Skeletal muscle tissue (tissue), 4 donors: ENCODE results near the gene NSFL1C. TPM values are rescaled to one million over a fixed set of nuclear protein-coding genes. Genes with fewer than 3 reads are reported as not detected.

Source experiments
- H3K27ac ChIP-seq: one replicate; pipeline ENCODE4 v1.7.0; 2013; ENCODE audit warnings: mild to moderate bottlenecking, low read depth, low read length, inconsistent platforms
- H3K27me3 ChIP-seq, 3 donors: one replicate each; pipeline ENCODE4 v1.7.0; 2013; ENCODE audit warnings: low read length in 3 of 3; ENCODE audit not compliant: control insufficient read depth in 3 of 3, insufficient read depth in 3 of 3
- H3K36me3 ChIP-seq, 3 donors: one replicate each; pipeline ENCODE4 v1.7.0; 2013; ENCODE audit warnings: low read length in 3 of 3; ENCODE audit not compliant: control insufficient read depth in 3 of 3, insufficient read depth in 3 of 3
- H3K4me1 ChIP-seq, 3 donors: one replicate each; pipeline ENCODE4 v1.7.0; 2013; ENCODE audit warnings: low read length in 3 of 3, mild to moderate bottlenecking in 3 of 3; ENCODE audit not compliant: control insufficient read depth in 3 of 3, insufficient read depth in 3 of 3
- H3K4me3 ChIP-seq, 3 donors: one replicate each; pipeline ENCODE4 v1.7.0; 2013; ENCODE audit warnings: low read length in 3 of 3
- H3K9ac ChIP-seq, 3 donors: one replicate each; pipeline ENCODE4 v1.7.0; 2013; ENCODE audit warnings: low read length in 3 of 3, mild to moderate bottlenecking in 3 of 3, moderate library complexity in 2 of 3, low read depth in 1 of 3
- H3K9me3 ChIP-seq, 3 donors: one replicate each; pipeline ENCODE4 v1.7.0; 2013; ENCODE audit warnings: low read length in 3 of 3; ENCODE audit not compliant: control insufficient read depth in 3 of 3
- total RNA-seq: library from RNA; depleted of rRNA; stranded (reverse); fragments of >200 nt; gene quantifications from one replicate; pipeline ENCODE4 v1.2.3, GENCODE V29; 2014
- donor health status: Osteomylitis.

NSFL1C gene
- total RNA-seq, 1 donor from 2014 or later = 28.7 TPM

DNA sequence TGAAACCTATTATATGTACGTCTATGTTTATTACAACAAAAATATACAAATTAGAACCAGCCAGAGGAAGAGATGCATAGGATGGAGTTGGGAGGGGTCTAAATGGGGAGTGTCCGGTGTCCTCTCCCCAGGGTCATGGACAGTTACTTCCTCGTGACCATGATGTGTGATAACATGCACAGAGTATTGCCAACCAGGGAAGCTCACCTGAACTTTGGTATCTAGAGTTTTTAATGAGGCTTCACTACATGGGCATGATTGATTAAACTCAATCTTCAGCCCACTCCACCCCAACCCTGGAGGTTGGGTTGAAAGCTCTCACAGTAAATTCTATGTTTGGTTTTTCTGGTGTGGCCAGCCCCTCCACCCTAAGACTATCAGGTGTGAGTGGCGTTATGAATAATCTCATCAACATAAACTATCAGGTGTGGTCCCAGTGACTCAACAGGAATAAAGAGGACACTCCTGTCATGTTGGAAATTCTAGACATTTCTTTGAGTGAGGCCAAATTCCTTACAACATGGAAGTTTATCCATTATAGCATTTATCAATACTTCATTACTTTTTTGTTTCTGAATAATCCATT, 37.4 kb downstream of the NSFL1C start:
- H3K27ac ChIP-seq = no peak overlapping the region
- H3K4me3 ChIP-seq = no peak overlapping the region
- H3K4me1 ChIP-seq = no peaks in the 10 kb centered on the region
- peaks cover 0 to 7% (median 3%) of the 10 kb centered on the region in 3 donors for H3K36me3 ChIP-seq
- no peaks in the 10 kb centered on the region for H3K9me3 ChIP-seq
- H3K27me3 ChIP-seq = peaks cover 0 to 2% (median 0%) of the 10 kb centered on the region in 3 donors
- H3K9ac ChIP-seq = no peak overlapping the region

- Histone ChIP-seq H3K36me3 (no peaks in the 10 kb centered on the region), H3K27me3 (peaks cover 0 to 3% (median 2%) of the 10 kb centered on the region in 3 donors), H3K9me3 (no peaks in the 10 kb centered on the region), H3K27ac (no peak overlapping the region), H3K4me3 (no peak overlapping the region), H3K4me1 (no peaks in the 10 kb centered on the region), H3K9ac (no peak overlapping the region)
Measured at GRCh38 chr20:1427457-1428054, 39.1 kb downstream of the NSFL1C start.

DNA sequence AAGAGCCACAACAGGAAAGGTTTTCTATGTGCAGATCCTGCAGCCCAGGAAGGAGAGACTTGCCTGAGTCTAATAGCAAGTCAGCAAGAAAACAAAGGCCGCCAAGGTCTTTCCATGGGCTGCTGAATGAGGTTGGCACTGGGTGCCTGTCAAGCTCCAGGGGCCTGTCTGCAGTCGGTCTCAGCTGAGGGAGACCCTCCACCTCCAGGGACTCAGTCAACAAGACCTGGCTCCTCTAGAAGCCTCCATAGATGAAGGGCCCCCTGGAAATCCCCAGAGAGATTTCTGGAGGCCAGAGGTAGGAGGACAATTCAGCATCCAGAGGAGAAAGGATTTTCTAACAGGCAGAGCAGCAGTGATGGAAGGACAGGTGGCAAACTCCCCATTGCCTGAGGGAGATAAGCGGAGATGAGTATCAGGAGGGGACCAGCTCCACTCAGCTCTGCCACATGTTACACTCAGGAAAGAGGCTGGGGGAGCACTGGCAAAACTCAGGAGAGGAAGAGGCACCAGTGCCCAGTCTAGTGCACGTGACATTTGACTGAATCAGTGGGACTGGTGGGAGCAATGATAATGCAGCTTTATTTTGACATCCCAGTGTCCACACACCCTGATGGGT, 40.3 kb downstream of the NSFL1C start:
- no peaks in the 10 kb centered on the region for H3K9me3 ChIP-seq
- H3K9ac ChIP-seq = no peak overlapping the region
- H3K4me1 ChIP-seq = no peaks in the 10 kb centered on the region
- H3K27me3 ChIP-seq = peaks cover 2 to 3% (median 2%) of the 10 kb centered on the region in 3 donors
- H3K27ac ChIP-seq = no peak overlapping the region
- no peaks in the 10 kb centered on the region for H3K36me3 ChIP-seq
- H3K4me3 ChIP-seq = no peak overlapping the region

DNA sequence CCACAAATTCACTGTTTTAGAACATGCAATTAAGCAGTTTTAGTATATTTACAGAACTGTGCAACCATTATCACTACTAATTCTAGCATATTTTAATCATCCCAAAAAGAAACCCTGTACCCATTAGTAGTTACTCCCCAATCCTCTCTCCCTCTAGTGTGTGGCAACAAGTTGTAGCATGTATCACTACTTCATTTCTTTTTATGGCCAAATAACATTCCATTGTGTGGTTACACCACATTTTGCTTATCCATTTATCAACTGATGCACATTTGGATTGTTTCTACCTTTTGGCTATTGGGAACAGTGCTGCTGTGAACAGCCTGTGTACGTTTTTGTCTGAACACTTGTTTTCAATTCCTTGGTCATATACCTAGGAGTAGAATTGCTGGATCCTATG, 42.3 kb downstream of the NSFL1C start:
- H3K9ac ChIP-seq = no peak overlapping the region
- H3K4me1 ChIP-seq = no peaks in the 10 kb centered on the region
- peaks cover 2 to 3% (median 2%) of the 10 kb centered on the region in 3 donors for H3K27me3 ChIP-seq
- H3K9me3 ChIP-seq = peaks cover 3 to 5% (median 3%) of the 10 kb centered on the region in 3 donors
- no peaks in the 10 kb centered on the region for H3K36me3 ChIP-seq
- no peak overlapping the region for H3K27ac ChIP-seq
- no peak overlapping the region for H3K4me3 ChIP-seq

DNA sequence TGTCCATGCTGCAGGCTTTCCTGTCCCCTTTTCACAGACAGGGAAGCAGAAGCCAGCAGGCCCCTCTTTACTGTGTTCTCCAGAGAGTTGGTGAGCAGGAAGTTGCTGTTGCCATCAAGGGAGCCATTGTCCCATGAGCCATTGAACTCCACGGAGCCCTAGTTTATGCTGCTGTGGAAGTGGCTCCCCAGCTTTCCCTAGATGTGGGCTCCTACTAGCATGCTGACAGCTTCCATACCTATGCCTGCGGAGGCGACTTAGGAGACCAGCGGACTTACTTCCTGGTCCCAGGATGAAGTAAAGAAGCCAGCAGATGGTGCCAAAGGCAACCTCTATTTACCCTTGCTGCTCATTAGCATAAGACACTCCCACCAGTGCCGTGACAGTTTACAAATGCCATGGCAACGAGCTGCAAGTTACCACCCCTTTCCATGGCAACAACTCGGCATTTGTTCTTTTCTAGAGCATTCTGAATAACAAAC, 43.0 kb downstream of the NSFL1C start:
- Histone ChIP-seq H3K4me3 (no peak overlapping the region), H3K4me1 (no peaks in the 10 kb centered on the region), H3K36me3 (no peaks in the 10 kb centered on the region), H3K9me3 (peaks cover 3 to 5% (median 3%) of the 10 kb centered on the region in 3 donors), H3K27ac (no peak overlapping the region), H3K27me3 (peaks cover 2 to 3% (median 2%) of the 10 kb centered on the region in 3 donors), H3K9ac (no peak overlapping the region)

DNA sequence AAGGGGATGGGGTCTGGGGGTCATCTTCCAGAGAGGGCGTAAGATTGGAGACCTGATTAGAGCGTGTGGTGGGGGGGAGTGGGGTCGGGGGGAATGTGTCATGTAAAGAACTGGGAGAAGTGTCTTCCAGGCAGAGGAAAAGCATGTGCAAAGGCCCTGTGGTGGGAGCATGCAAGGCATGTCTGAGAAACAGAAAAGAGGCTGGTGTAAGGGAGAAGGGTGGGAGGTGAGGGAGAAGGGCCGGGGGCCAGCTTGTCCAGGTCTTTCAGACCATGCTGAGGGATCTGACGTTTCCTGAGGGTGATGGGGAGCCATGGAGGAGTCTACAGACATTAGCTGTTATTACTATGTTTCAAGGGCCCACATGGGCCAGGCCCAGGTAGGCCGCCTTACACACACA, 43.4 kb downstream of the NSFL1C start:
- Histone ChIP-seq H3K9ac (no peak overlapping the region), H3K27me3 (peaks cover 2 to 3% (median 2%) of the 10 kb centered on the region in 3 donors), H3K36me3 (no peaks in the 10 kb centered on the region), H3K4me3 (no peak overlapping the region), H3K27ac (no peak overlapping the region), H3K4me1 (no peaks in the 10 kb centered on the region), H3K9me3 (peaks cover 3 to 5% (median 3%) of the 10 kb centered on the region in 3 donors)

DNA sequence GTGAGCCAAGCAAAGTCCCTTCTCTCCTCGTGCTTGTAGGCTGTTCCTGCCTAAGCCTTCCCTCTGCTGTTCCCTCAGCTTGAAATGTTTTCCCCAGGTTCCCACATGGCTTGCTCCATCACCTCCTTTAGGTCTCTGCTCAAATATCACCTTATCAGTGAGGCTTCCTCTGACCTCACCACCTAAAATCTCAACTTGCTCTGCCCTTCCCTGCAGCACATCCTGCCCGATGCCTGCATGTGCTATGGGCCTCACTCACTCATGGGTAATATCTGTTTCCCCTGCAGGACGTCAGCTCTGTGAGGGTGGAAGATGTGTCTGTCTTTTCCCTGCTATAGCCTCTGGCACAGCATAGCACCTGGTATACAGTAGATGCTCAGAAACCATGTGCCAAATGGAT, 43.9 kb downstream of the NSFL1C start:
- Histone ChIP-seq H3K9me3 (peaks cover 3 to 5% (median 3%) of the 10 kb centered on the region in 3 donors), H3K27ac (no peak overlapping the region), H3K36me3 (no peaks in the 10 kb centered on the region)

GRCh38 chr20:1420066-1420465, 46.6 kb downstream of the NSFL1C start:
- peaks cover 3 to 5% (median 3%) of the 10 kb centered on the region in 3 donors for H3K9me3 ChIP-seq
- no peak overlapping the region for H3K4me3 ChIP-seq
- no peak overlapping the region for H3K9ac ChIP-seq
- no peak overlapping the region for H3K27ac ChIP-seq
- no peaks in the 10 kb centered on the region for H3K4me1 ChIP-seq
- H3K36me3 ChIP-seq = no peaks in the 10 kb centered on the region
- H3K27me3 ChIP-seq = peaks cover 0 to 3% (median 2%) of the 10 kb centered on the region in 3 donors

More for the DNA sequence above, 43.9 kb downstream of the NSFL1C start:
- Histone ChIP-seq H3K27me3 (peaks cover 2 to 3% (median 2%) of the 10 kb centered on the region in 3 donors), H3K9ac (no peak overlapping the region), H3K4me3 (no peak overlapping the region), H3K4me1 (no peaks in the 10 kb centered on the region)

- Histone ChIP-seq H3K4me1 (no peaks in the 10 kb centered on the region), H3K4me3 (no peak overlapping the region), H3K27ac (no peak overlapping the region), H3K9me3 (peaks cover 3 to 5% (median 3%) of the 10 kb centered on the region in 3 donors), H3K27me3 (peaks cover 0 to 3% (median 2%) of the 10 kb centered on the region in 3 donors), H3K36me3 (no peaks in the 10 kb centered on the region), H3K9ac (no peak overlapping the region)
Measured at GRCh38 chr20:1418350-1418749, 48.3 kb downstream of the NSFL1C start.

GRCh38 chr20:1417790-1418189, 48.9 kb downstream of the NSFL1C start:
- Histone ChIP-seq H3K9me3 (peaks cover 3 to 5% (median 3%) of the 10 kb centered on the region in 3 donors), H3K4me3 (no peak overlapping the region), H3K36me3 (no peaks in the 10 kb centered on the region), H3K27ac (no peak overlapping the region), H3K9ac (no peak overlapping the region), H3K27me3 (peaks cover 0 to 3% (median 2%) of the 10 kb centered on the region in 3 donors), H3K4me1 (no peaks in the 10 kb centered on the region)
